Measurements from ENCODE around the gene DLX4. TPM values are rescaled to one million over a fixed set of nuclear protein-coding genes. Genes with fewer than 3 reads are reported as not detected.

The DLX4 gene
- total RNA-seq, 1 donor from 2014 or later = 0.25 TPM

DNA sequence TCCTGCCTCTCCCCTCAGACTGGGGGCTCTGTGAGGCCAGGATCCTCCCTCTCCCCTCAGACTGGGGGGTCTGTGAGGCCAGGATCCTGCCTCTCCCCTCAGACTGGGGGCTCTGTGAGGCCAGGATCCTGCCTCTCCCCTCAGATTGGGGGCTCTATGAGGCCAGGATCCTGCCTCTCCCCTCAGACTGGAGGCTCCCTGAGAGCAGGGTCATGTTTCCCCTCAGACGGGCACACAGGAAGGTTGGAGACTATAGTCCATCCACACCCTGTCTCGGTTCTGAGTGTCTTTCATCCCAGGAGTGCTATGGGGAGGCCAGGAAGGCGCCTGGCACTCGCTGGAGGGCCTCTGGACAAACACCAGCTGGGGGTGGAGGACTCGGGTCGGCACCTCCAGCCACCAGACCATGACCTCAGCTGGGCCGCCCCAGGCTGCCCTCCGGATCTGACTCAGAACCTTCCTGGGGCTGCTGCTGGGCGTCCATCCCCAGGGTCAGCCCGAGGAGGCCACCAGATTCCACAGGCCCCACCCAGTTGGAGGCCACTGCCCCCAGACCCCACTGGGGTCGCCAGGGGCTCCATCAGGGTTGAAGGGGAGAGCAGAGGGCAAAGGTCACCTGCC is 21.9 kb upstream of the DLX4 start:
- no peak for DNase-seq (ENCODE audit: low read depth)

GRCh38 chr17:49949634-49950033 is 19.4 kb upstream of the DLX4 start:
- no peak for DNase-seq (ENCODE audit: low read depth)

- DNase-seq (ENCODE audit: low read depth) = no peak
Measured at GRCh38 chr17:49951362-49952082, 17.5 kb upstream of the DLX4 start.

DNA sequence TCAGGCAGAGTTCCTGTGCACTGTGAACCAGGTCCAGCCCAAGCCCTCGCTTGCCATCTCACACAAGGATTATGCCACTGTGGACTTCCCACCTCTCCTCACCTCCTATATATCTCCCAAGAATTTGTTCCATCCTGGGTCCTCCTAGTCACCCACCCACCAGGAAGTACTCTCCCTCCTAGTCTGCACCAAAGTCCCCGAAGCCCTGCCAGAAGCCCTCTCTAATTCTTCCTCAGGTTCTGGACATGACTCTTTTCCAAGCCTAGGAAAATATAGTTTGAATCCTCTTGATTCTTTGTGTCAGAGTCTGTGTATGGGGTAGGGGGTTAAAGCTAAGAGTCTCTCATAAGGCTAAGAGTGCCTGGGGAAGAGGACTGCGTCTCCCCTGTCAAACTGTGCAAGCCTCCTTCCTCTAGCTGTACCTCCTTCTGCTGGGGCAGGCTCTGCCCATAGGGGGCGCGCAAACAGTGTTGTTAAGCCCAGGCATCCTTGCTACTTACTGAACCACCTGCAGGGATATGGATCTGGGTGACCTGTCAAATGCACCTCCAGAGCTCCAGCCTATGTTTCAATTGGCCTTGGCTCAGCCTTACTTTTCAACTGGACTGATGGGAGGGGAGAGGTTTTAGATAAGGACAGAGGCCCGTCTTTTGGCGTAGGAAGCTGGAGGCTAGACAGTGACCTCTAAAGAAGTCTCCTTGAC is 16.6 kb upstream of the DLX4 start:
- peak; percentile 56 for DNase-seq (ENCODE audit: low read depth)

GRCh38 chr17:49952912-49953497 is 16.0 kb upstream of the DLX4 start:
- no peak for DNase-seq (ENCODE audit: low read depth)

DNA sequence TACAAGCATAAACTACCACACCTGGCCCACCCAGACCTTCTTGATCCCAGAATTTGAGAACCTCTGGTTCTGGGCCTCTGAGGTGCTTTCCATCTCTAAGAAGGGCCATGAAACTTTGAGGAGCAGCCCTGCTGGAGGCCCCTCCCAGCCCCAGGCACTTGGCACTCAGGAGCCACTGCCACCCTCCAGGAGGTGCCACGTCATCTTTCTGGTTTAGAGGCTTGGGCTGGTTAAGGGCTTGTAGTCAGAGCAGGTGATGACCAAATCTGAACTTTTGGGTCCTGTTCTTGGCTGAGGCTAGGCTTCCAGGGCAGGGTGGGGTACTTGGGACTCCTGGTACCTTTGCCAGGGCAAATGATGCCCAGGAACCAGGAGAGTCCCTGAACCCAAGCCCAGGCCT is 13.8 kb upstream of the DLX4 start:
- DNase-seq (ENCODE audit: low read depth) = no peak

DNA sequence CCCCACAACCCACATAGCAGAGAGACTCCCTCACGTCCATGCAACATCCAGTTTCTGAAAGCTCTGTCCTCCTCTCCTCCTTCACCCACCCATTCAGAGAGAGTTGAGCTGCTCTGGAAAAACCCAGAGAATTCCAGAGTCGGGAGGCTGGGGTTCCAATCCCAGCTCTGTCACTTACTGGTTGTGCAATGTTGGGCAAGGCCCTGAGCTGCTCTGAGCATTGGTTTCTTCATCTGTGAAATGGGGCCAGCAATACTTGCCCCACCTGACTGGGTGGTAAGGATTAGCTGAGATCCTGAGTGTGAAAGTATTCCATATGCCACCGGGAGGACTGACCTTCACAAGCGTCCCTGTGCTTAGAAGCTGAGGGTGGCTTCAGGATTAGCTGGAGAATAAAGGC is 12.2 kb upstream of the DLX4 start:
- no peak for DNase-seq (ENCODE audit: low read depth)

DNA sequence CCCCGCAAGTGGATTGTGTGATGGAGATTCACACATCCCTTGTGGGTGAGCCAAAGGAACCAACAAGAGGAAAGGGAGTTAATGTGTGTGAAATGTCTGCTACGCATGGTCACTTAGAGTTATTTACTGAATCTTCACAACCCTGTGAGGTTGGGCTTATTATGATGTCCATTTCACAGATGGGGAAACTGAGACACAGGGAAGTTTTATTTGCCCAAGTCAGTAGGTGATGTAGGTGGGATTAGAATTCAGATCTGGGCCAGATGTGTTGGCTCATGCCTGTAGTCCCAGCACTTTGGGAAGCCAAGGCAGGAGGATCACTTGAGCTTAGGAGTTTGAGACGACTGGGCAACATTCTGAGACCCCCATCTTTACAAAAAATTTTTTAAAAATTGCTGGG is 11.6 kb upstream of the DLX4 start:
- DNase-seq (ENCODE audit: low read depth) = no peak

DNA sequence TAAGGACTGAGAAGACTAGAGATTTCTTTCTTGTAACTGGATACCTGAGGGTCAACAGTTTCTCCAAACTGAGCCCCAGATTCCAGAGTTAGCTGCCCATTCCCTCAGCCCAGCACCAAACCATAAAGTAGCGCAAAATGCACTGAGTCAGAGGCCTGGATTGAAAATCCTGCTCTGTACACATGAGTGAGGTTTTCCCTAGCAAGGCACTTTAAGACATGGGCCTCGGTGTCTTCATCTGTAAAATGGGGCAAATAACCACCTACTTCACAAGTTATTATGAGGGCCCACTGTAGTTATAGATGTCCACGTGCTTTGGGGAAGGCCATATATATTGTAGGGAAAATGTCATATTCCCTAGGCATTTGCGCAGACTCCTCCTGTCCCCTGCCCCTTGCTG is 10.3 kb upstream of the DLX4 start:
- no peak for DNase-seq (ENCODE audit: low read depth)

DNA sequence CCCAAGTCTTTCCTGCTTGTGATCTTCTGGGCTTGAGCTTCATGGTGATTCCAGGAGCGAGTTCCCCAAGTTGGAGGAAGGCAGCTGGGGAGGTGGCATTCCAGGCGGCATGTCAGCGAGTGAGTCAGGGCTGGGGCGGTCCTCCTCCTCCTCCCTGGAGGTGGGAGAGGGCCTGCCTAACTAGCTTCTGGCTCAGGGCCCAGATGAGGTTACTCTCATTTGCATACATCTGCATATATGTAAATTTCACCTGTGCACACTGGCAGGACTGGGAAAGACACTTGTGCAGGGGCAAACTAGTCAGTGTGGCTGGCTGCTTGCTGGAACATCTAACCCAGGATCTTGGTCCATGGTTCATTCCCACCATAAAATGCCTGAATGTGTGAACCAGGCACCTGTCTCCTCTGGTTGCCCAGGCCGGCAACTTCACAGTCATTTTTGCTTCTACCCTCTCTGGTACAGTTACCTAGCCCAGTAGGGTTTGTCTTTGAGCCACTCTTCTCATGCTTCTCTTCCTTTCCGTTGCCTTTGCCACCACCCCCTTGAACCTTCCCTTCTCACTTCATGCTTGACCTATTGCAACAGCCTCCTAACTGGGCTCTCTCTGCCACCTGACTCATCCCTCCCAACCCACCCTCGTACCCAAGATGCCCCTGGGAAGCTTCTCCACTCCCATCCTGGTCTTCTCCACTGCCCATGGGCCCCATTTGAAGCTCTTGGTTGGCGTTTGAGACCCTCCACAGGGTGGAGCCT is 9.6 kb upstream of the DLX4 start:
- DNase-seq (ENCODE audit: low read depth) = peak; percentile 38

DNA sequence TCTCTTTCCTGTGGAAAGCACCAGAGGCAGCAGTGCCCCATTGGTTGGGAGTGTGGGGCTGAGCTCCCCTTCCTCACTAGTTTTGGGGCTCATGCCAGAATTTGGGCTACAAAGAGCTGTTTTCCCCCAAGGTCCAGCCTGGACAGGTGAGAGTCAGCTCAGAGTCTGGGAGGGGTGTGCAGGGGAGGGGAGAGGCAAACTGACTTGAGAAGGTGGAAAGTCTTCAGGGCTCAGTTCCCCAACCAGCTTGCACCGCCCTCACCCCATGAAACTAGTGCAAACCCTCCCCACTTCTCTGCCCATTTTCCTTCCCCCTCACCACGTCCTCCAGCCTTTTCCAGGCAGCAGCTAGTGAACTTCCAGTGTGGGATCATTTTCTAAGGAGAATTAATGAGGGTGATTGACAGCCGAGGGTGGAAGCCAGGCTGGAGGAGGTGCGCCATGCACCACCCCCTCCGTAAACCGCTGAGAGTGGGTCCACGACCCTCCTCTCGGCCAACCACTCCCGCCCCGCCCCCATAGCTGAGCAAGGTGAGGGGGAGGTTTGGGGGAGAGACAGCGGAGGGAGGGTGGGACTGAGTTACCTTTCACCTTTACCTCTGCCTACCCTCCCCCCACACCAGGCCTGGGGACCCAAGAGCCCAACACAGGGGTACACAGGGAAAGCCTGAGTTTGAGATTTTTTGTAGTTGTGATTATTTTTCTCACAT is 6.2 kb upstream of the DLX4 start:
- DNase-seq (ENCODE audit: low read depth) = no peak

DNA sequence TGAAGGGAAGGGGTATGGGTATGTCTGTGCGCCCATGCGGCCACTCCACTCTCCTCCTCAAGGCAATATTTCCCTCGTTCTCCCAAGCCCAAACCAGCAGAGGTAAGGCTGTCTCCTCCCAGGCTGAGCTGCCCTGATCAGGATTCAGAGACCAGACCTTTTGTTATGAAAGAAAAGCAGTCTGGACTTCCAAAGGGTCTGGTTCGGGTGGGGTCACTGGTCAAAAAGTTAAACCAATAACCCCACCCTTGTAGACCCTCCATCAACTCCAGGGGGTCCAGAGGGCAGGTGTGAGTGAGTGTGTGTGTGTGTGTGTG is 5.7 kb upstream of the DLX4 start:
- DNase-seq (ENCODE audit: low read depth) = no peak

DNA sequence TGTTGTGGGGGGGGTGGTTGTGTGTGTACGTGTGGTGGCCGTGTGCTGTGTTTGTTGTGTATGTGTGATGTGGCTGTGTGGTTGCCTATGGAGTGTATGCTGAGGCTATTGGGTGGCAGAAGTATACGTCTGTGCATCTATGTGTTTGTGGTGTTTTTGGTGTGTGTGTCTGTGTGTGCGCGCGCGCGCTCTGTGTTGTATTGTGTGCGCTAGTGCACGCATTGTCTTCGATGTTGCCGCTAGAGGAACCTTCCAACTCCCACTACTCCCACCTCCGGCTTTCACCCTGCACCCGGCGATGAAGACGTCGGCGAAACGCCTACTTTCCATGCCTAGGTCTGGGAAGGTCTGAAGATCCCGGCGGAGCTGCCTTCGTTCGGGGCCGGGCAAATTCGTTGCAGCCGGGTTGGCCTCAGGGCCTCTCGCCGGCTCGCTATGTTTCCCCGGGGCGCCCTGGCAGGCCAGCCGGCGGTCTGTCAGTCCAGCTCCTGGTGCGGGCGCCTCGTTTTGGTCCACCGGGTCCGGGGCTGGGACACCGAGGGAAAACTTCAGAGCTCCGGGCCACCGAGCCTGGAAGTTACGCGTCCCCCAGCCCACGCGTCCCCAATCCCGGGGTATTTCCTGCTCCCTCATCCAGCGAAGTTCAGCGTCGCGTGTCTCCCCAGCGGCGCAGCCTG is 5.2 kb upstream of the DLX4 start:
- no peak for DNase-seq (ENCODE audit: low read depth)

DNA sequence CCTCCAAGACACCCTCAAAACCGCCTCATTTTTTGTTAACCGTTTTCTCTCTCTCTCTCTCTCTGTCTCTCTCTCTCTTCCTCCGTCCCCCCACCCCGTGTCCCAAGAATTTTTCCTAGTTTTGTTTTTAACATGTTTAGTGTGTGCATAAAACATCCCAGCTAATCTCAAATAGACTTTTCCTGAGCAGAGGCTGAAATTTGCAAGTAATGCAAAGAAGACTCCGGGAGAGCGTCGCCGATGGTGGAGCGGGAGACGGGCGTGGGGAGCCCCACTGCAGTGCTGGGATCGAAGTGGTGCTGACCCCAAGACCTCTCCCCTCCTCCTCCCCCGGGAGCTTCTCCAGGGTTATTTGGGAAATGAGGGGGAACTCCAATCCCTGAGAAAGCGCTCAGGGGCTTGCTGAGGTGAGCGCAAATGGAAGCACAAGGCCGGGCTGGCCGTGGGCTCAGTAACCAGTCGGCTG is 4.7 kb upstream of the DLX4 start:
- DNase-seq (ENCODE audit: low read depth) = no peak

- DNase-seq (ENCODE audit: low read depth) = no peak
Measured at GRCh38 chr17:49964769-49965523, 4.0 kb upstream of the DLX4 start.

DNA sequence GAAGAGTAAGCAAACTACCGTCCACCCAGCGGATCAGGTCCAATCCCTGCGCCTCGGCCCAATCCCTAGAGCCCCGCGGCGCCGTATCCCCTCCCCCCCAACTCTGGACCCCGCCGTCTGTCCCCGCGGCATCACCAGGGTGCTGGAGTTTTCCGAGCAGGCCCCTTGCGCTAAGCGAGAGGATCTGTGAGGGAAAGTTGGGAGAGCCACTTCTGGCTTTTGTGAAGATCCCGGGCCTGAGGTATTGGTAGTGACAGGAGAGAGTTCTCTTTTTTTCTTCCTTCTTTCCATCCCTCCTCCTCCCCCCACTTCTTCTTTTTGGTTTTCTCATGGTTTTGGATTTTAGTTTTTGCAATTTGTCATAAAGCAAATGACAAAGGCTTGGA is 3.5 kb upstream of the DLX4 start:
- DNase-seq (ENCODE audit: low read depth) = no peak

GRCh38 chr17:49966767-49967166 is 2.2 kb upstream of the DLX4 start:
- DNase-seq (ENCODE audit: low read depth) = no peak

- DNase-seq (ENCODE audit: low read depth) = no peak
Measured at GRCh38 chr17:49967205-49967604, 1.8 kb upstream of the DLX4 start.

GRCh38 chr17:49967621-49968404 is 1.2 kb upstream of the DLX4 start:
- no peak for DNase-seq (ENCODE audit: low read depth)
